HL-60 (cell line): ENCODE data around the gene SLC24A2.

Source experiments
- DNase-seq, 2 experiments: peaks; one replicate each; pipeline ENCODE4 v3.0.0-alpha.2; 2010 to 2020; ENCODE audit warnings: low read depth in 1 of 2, low spot score in 1 of 2
- H3K27ac ChIP-seq: fragments of 250-450 bp; sonication (Bioruptor Pico); replicated peaks from 2 replicates; pipeline ENCODE4 v1.5.1; 2020; ENCODE audit warnings: mild to moderate bottlenecking, moderate library complexity
- H3K27me3 ChIP-seq: fragments of 250-450 bp; sonication (Bioruptor Pico); 2 replicates; pipeline ENCODE4 v1.5.1; 2021; ENCODE audit warnings: mild to moderate bottlenecking, moderate library complexity; ENCODE audit not compliant: insufficient read depth, poor library complexity, severe bottlenecking
- H3K4me3 ChIP-seq: replicated peaks from 2 replicates; pipeline ENCODE4 v1.5.1; 2011; ENCODE audit warnings: mild to moderate bottlenecking, control low read depth, low read length; ENCODE audit not compliant: insufficient read depth
- GABPA ChIP-seq: IDR thresholded peaks from 2 replicates; pipeline ENCODE4 v1.6.1; 2012; ENCODE audit warnings: low read depth
- POLR2AphosphoS5 ChIP-seq: IDR thresholded peaks from 2 replicates; pipeline ENCODE4 v1.6.1; 2012; ENCODE audit warnings: low read depth
- SPI1 ChIP-seq: IDR thresholded peaks from 2 replicates; pipeline ENCODE4 v1.6.1; 2012; ENCODE audit warnings: low read depth, mild to moderate bottlenecking, borderline replicate concordance
- TF ChIP-seq, protein P1 (sequence below): IDR thresholded peaks from 2 replicates; pipeline ENCODE4 v1.6.1; 2012; ENCODE audit warnings: low read depth; ENCODE audit not compliant: insufficient replicate concordance
- TF ChIP-seq, protein P2 (sequence below): IDR thresholded peaks from one replicate; pipeline ENCODE4 v1.5.1; 2011; ENCODE audit warnings: low read length, control low read depth, inconsistent platforms; ENCODE audit not compliant: insufficient read depth

Gene SLC24A2

DNA sequence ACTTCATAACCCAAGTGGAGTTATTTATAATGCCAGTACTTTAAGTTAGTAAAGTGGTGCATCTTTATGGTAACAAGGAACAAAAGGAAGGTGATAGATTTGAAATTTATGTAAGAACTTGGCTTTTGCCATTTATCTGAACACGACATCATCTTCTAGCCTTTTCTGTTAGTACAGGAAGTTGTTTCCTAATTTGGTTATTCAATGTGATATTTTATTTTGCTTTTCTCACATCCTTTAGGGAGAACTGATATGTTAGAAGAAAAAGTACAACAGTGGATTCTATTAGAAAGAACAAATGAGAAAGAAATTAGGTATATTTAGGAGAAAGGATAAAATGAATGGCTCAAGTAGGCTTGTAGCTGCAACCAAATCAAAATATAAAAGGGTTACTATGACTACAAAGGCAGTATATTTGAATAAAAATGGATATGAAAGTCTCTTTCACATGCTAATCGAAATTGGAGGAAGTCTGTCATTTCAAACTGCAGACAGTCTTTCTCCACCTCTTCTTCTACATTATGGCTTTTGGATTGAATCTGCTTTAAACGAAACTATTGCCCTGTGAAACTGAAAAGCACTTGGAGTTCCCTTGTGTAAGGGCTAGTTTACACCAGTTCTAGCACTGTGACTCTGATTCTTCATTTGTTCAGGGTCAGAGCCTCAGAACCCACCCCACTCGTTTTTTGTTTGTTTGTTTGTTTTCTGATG is 18.5 kb upstream of the SLC24A2 start:
- no peak overlapping the region for H3K4me3 ChIP-seq
- TF ChIP-seq GABPA, result no peak
- TF ChIP-seq, protein P1, sequence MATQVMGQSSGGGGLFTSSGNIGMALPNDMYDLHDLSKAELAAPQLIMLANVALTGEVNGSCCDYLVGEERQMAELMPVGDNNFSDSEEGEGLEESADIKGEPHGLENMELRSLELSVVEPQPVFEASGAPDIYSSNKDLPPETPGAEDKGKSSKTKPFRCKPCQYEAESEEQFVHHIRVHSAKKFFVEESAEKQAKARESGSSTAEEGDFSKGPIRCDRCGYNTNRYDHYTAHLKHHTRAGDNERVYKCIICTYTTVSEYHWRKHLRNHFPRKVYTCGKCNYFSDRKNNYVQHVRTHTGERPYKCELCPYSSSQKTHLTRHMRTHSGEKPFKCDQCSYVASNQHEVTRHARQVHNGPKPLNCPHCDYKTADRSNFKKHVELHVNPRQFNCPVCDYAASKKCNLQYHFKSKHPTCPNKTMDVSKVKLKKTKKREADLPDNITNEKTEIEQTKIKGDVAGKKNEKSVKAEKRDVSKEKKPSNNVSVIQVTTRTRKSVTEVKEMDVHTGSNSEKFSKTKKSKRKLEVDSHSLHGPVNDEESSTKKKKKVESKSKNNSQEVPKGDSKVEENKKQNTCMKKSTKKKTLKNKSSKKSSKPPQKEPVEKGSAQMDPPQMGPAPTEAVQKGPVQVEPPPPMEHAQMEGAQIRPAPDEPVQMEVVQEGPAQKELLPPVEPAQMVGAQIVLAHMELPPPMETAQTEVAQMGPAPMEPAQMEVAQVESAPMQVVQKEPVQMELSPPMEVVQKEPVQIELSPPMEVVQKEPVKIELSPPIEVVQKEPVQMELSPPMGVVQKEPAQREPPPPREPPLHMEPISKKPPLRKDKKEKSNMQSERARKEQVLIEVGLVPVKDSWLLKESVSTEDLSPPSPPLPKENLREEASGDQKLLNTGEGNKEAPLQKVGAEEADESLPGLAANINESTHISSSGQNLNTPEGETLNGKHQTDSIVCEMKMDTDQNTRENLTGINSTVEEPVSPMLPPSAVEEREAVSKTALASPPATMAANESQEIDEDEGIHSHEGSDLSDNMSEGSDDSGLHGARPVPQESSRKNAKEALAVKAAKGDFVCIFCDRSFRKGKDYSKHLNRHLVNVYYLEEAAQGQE, result no peak
- TF ChIP-seq, protein P2, sequence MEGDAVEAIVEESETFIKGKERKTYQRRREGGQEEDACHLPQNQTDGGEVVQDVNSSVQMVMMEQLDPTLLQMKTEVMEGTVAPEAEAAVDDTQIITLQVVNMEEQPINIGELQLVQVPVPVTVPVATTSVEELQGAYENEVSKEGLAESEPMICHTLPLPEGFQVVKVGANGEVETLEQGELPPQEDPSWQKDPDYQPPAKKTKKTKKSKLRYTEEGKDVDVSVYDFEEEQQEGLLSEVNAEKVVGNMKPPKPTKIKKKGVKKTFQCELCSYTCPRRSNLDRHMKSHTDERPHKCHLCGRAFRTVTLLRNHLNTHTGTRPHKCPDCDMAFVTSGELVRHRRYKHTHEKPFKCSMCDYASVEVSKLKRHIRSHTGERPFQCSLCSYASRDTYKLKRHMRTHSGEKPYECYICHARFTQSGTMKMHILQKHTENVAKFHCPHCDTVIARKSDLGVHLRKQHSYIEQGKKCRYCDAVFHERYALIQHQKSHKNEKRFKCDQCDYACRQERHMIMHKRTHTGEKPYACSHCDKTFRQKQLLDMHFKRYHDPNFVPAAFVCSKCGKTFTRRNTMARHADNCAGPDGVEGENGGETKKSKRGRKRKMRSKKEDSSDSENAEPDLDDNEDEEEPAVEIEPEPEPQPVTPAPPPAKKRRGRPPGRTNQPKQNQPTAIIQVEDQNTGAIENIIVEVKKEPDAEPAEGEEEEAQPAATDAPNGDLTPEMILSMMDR, result no peak
- no peaks in the 10 kb centered on the region for H3K27me3 ChIP-seq
- no peak overlapping the region for H3K27ac ChIP-seq
- no peak for DNase-seq

DNA sequence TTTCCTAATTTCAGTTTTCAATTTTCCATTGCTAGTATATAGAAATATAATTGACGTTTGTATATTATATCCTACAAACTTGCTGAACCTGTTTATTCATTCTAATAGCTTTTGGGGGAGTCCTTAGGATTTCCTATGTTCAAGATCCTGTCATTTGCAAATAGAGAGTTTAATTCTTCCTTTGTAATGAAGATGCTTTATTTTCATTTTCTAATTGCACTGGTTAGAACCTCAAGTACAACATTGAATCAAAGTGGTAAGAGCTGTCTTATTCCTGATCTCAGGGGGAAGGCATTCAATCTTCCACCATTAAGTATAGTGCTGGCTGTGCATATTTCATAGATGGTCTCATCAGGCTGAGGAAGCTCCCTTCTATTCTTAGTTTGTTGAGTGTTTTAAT is 15.6 kb upstream of the SLC24A2 start:
- DNase-seq, result no peak
- Histone ChIP-seq H3K27me3 (no peaks in the 10 kb centered on the region), H3K4me3 (no peak overlapping the region), H3K27ac (no peak overlapping the region)
- TF ChIP-seq, protein P1, result no peak
- TF ChIP-seq, protein P2, result no peak
- no peak for TF ChIP-seq POLR2AphosphoS5
- TF ChIP-seq SPI1, result no peak
- TF ChIP-seq GABPA, result no peak

DNA sequence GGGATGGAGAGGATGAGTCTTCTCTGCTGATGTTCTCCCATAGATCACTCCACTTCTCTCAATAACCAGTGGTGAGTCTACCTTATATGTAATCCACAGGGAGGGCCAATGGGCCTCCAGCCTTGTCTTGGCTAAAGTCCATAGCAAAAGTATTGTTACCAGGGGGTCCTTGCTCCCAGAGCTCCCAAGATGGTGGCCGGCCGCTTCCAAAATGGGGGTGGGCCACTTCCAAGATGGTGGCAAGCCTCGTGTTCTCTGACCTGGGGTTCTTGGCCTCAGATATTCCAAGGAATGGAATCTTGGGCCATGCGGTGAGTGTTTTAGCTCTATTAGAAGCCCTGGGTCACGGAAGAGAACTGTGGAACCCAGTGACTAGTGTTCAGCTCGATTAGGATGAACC is 12.0 kb upstream of the SLC24A2 start:
- Histone ChIP-seq H3K27ac (no peak overlapping the region), H3K27me3 (no peaks in the 10 kb centered on the region), H3K4me3 (no peak overlapping the region)
- DNase-seq, result no peak
- TF ChIP-seq, protein P2, result no peak
- TF ChIP-seq GABPA (no peak), SPI1 (no peak)

DNA sequence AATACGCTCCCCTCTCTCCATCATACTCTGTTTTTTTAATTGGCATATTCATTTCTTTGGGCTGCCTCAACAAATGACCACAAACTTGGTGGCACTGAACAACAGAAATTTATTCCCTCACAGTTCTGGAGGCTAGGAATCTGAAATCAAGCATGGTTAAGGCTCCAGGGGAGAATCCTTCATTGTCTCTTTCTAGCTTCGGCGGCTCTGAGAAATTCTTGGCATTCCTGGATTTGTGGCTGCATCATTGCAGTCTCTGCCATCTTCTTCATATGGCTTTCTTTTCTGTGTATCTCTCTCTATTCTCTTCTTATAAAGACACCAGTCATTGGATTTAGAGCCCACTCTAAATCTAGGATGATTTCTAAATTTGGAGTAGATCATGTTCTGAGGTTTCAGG is 10.9 kb upstream of the SLC24A2 start:
- Histone ChIP-seq H3K27me3 (no peaks in the 10 kb centered on the region), H3K27ac (no peak overlapping the region), H3K4me3 (no peak overlapping the region)
- no peak for DNase-seq
- TF ChIP-seq, protein P2, result no peak
- TF ChIP-seq, protein P1, result no peak
- TF ChIP-seq POLR2AphosphoS5 (no peak), GABPA (no peak), SPI1 (no peak)
